GM23248 (cell line): Measurements from ENCODE around the gene CNTN1.

Experiments used
- EZH2 ChIP-seq: fragments of 200-600 bp; sonication (generic); IDR thresholded peaks from 2 replicates; pipeline ENCODE4 v1.6.1; 2018; ENCODE audit warnings: antibody characterized with exemption, mild to moderate bottlenecking; ENCODE audit not compliant: insufficient read depth, poor library complexity, severe bottlenecking
- EZH2phosphoT487 ChIP-seq: fragments of 200-600 bp; sonication (generic); IDR thresholded peaks from 2 replicates; pipeline ENCODE4 v1.6.1; 2018; ENCODE audit warnings: antibody characterized with exemption, moderate library complexity, mild to moderate bottlenecking, low read depth; ENCODE audit not compliant: insufficient read depth

DNA sequence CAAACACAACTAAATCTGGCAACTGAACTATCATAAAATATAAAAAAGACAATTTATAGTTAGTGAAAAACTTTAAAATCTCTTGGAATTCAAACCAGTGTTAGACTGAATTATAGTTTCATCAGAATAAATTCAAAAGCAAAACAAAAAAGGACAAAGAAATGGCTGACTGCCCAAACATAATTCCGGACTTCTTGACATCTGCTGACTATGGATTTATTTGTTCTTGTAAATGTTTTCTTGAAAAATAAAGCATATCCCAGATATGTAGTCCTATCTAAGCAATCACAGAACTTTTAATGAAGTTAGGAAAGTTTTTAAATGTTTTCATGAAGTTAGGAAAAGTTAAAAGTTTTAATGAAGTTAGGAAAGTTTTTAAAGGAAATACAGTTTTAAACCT is 45.8 kb upstream of the CNTN1 start:
- TF ChIP-seq EZH2 (no peak), EZH2phosphoT487 (no peak)
